GM23248 (cell line): Measurements from ENCODE around the gene CCM2. TPM values are rescaled to one million over a fixed set of nuclear protein-coding genes. Genes with fewer than 3 reads are reported as not detected.

Experiments
- DNase-seq: peaks from one replicate; pipeline ENCODE4 v3.0.0-alpha.2; 2015
- H2AFZ ChIP-seq: fragments of 200-600 bp; sonication (generic); 2 replicates; pipeline ENCODE4 v1.6.1; 2016; ENCODE audit warnings: antibody characterized with exemption
- H3F3A ChIP-seq: fragments of 200-600 bp; sonication (generic); 2 replicates; pipeline ENCODE4 v1.6.1; 2016; ENCODE audit warnings: mild to moderate bottlenecking, antibody characterized with exemption, mixed run types; ENCODE audit not compliant: insufficient read depth
- H3K27ac ChIP-seq: fragments of 200-600 bp; sonication (generic); 2 replicates; pipeline ENCODE4 v1.5.1; 2016; ENCODE audit warnings: mild to moderate bottlenecking
- H3K27me3 ChIP-seq: fragments of 200-600 bp; sonication (generic); replicated peaks from 2 replicates; pipeline ENCODE4 v1.6.1; 2016; ENCODE audit warnings: mild to moderate bottlenecking; ENCODE audit not compliant: insufficient read depth
- H3K36me3 ChIP-seq: fragments of 200-600 bp; sonication (generic); 2 replicates; pipeline ENCODE4 v1.6.1; 2016; ENCODE audit warnings: low read depth, mild to moderate bottlenecking
- H3K4me1 ChIP-seq: fragments of 200-600 bp; sonication (generic); 2 replicates; pipeline ENCODE4 v1.6.1; 2016; ENCODE audit warnings: mild to moderate bottlenecking; ENCODE audit not compliant: insufficient read depth
- H3K4me2 ChIP-seq: fragments of 200-600 bp; sonication (generic); one replicate; pipeline ENCODE4 v1.6.1; 2016; ENCODE audit warnings: mild to moderate bottlenecking; ENCODE audit not compliant: unreplicated experiment
- H3K4me3 ChIP-seq: fragments of 200-600 bp; sonication (generic); 2 replicates; pipeline ENCODE4 v1.5.1; 2016; ENCODE audit warnings: mild to moderate bottlenecking
- H3K79me2 ChIP-seq: fragments of 200-600 bp; sonication (generic); 2 replicates; pipeline ENCODE4 v1.6.1; 2016; ENCODE audit warnings: mild to moderate bottlenecking; ENCODE audit not compliant: insufficient read depth
- H3K9ac ChIP-seq: fragments of 200-600 bp; sonication (generic); 2 replicates; pipeline ENCODE4 v1.6.1; 2016; ENCODE audit warnings: mild to moderate bottlenecking
- H3K9me2 ChIP-seq: fragments of 200-600 bp; sonication (generic); 2 replicates; pipeline ENCODE4 v1.6.1; 2016; ENCODE audit warnings: mixed run types, mild to moderate bottlenecking, moderate library complexity; ENCODE audit not compliant: insufficient read depth
- H3K9me3 ChIP-seq: fragments of 200-600 bp; sonication (generic); one replicate; pipeline ENCODE4 v1.6.1; 2017; ENCODE audit warnings: low read depth
- H4K20me1 ChIP-seq: fragments of 200-600 bp; sonication (generic); 2 replicates; pipeline ENCODE4 v1.6.0; 2016; ENCODE audit not compliant: insufficient read depth
- EZH2 ChIP-seq: fragments of 200-600 bp; sonication (generic); IDR thresholded peaks from 2 replicates; pipeline ENCODE4 v1.6.1; 2018; ENCODE audit warnings: antibody characterized with exemption, mild to moderate bottlenecking; ENCODE audit not compliant: insufficient read depth, poor library complexity, severe bottlenecking
- EZH2phosphoT487 ChIP-seq: fragments of 200-600 bp; sonication (generic); IDR thresholded peaks from 2 replicates; pipeline ENCODE4 v1.6.1; 2018; ENCODE audit warnings: antibody characterized with exemption, moderate library complexity, mild to moderate bottlenecking, low read depth; ENCODE audit not compliant: insufficient read depth
- WGBS, 2 experiments: methylation state at CpG; one replicate each; pipeline ENCODE4 v1.1.6; 2015 to 2017; ENCODE audit warnings: low lambda C conversion rate in 2 of 2, low coverage in 1 of 2; ENCODE audit errors: missing lambda C conversion rate in 2 of 2; 5-methylcytosine and 5-hydroxymethylcytosine counted together
- in situ Hi-C: fragments of 300-500 bp; cut with MboI; formaldehyde crosslinking; loops from 2 replicates; pipeline ENCODE4 v1.15.0; 2020
- polyA plus RNA-seq: library from polyadenylated mRNA; unstranded; fragments of >200 nt; fragmentation: Nextera tagmentation; extraction: Ambion mirVana; gene quantifications from 2 replicates; pipeline ENCODE4 v1.2.1, GENCODE V29; 2016
- total RNA-seq: library from RNA; depleted of rRNA; stranded (reverse); fragments of >200 nt; shearing (Covaris generic); gene quantifications from 2 replicates; pipeline ENCODE4 v1.2.3, GENCODE V29; 2014

Gene CCM2
- total and polyA plus RNA-seq, 2 experiments from 2014 or later: 63.8 to 69.3 TPM

GRCh38 chr7:44981035-44981706 is 18.8 kb upstream of the CCM2 start:
- in situ Hi-C loops: no loop called here
- 96 to 98% methylated on average over 7 of the region's 7 CpGs for WGBS, 2 experiments
- Histone ChIP-seq H3K4me3 (no peak overlapping the region), H3K9ac (no peak overlapping the region), H4K20me1 (no peaks in the 10 kb centered on the region), H3K9me2 (no peaks in the 10 kb centered on the region), H3K79me2 (peaks cover 24% of the 10 kb centered on the region), H3K27me3 (no peaks in the 10 kb centered on the region), H3K4me1 (peaks cover 31% of the 10 kb centered on the region), H3K4me2 (no peak overlapping the region), H3K9me3 (no peaks in the 10 kb centered on the region), H3F3A (peaks cover 48% of the 10 kb centered on the region), H2AFZ (no peak overlapping the region), H3K27ac (peak overlapping the region; percentile 49; the same call in 1 of the 2 replicates), H3K36me3 (peaks cover 27% of the 10 kb centered on the region)
- TF ChIP-seq EZH2 (no peak), EZH2phosphoT487 (no peak)
- DNase-seq: no peak

- no peaks in the 10 kb centered on the region for H3K9me2 ChIP-seq
- H3K79me2 ChIP-seq: peaks cover 25% of the 10 kb centered on the region
- H3K27ac ChIP-seq: no peak overlapping the region
- no peak overlapping the region for H2AFZ ChIP-seq
- no peak overlapping the region for H3K4me3 ChIP-seq
- no peaks in the 10 kb centered on the region for H4K20me1 ChIP-seq
- H3K4me1 ChIP-seq: peaks cover 31% of the 10 kb centered on the region
- WGBS, 2 experiments: 53 to 69% methylated on average over 1 of the region's 1 CpG
- H3K9ac ChIP-seq: no peak overlapping the region
- H3F3A ChIP-seq: peaks cover 56% of the 10 kb centered on the region
- in situ Hi-C loops: no loop called here
- H3K27me3 ChIP-seq: no peaks in the 10 kb centered on the region
- DNase-seq: no peak
- peaks cover 27% of the 10 kb centered on the region for H3K36me3 ChIP-seq
- TF ChIP-seq EZH2 (no peak), EZH2phosphoT487 (no peak)
- no peak overlapping the region for H3K4me2 ChIP-seq
- no peaks in the 10 kb centered on the region for H3K9me3 ChIP-seq
Measured at GRCh38 chr7:44982535-44982923, 17.5 kb upstream of the CCM2 start.

GRCh38 chr7:44982970-44983369 is 17.0 kb upstream of the CCM2 start:
- no peak overlapping the region for H3K27ac ChIP-seq
- no peak for DNase-seq
- H3K27me3 ChIP-seq: no peaks in the 10 kb centered on the region
- H3K9me2 ChIP-seq: no peaks in the 10 kb centered on the region
- no peak overlapping the region for H3K4me2 ChIP-seq
- 100% methylated on average over 1 of the region's 1 CpG for WGBS, 2 experiments
- no peaks in the 10 kb centered on the region for H4K20me1 ChIP-seq
- H3K4me1 ChIP-seq: peaks cover 31% of the 10 kb centered on the region
- peaks cover 27% of the 10 kb centered on the region for H3K36me3 ChIP-seq
- H3K9me3 ChIP-seq: no peaks in the 10 kb centered on the region
- H3F3A ChIP-seq: peaks cover 60% of the 10 kb centered on the region
- no peak overlapping the region for H3K4me3 ChIP-seq
- TF ChIP-seq EZH2: no peak
- no peak for TF ChIP-seq EZH2phosphoT487
- H3K79me2 ChIP-seq: peaks cover 25% of the 10 kb centered on the region
- in situ Hi-C loops: no loop called here
- H3K9ac ChIP-seq: no peak overlapping the region
- H2AFZ ChIP-seq: no peak overlapping the region

- Histone ChIP-seq H2AFZ (no peak overlapping the region), H3K4me1 (peaks cover 36% of the 10 kb centered on the region), H3K9me2 (no peaks in the 10 kb centered on the region), H3K36me3 (peaks cover 27% of the 10 kb centered on the region), H3K9ac (0 out of 2 replicates have a peak overlapping the region, but pooled peaks have one; percentile 92), H3K27me3 (no peaks in the 10 kb centered on the region), H3K4me3 (no peak overlapping the region; the same call in 1 of the 2 replicates), H3K27ac (no peak overlapping the region), H4K20me1 (no peaks in the 10 kb centered on the region), H3F3A (peaks cover 63% of the 10 kb centered on the region), H3K4me2 (peak overlapping the region; percentile 94), H3K9me3 (no peaks in the 10 kb centered on the region), H3K79me2 (peaks cover 25% of the 10 kb centered on the region)
- in situ Hi-C loops: no loop called here
- no peak for DNase-seq
- no peak for TF ChIP-seq EZH2
- TF ChIP-seq EZH2phosphoT487: no peak
- 80 to 85% methylated on average over 6 of the region's 6 CpGs for WGBS, 2 experiments
Measured at GRCh38 chr7:44983742-44984477, 16.1 kb upstream of the CCM2 start.
